Kidney (tissue), 14 donors: ENCODE measurements around the gene FOXL1. TPM values are rescaled to one million over a fixed set of nuclear protein-coding genes. Genes with fewer than 3 reads are reported as not detected.
"Not testable (repeated sequence)": the region's sequence is repeated elsewhere in the genome, so short reads cannot be mapped to it uniquely, and the experiment has no call there.

Experiments
- DNase-seq, 5 donors: peaks; one replicate each; pipeline ENCODE4 v3.0.0-alpha.2; 2013 to 2020
- FAIRE-seq: peaks from 2 replicates; lab custom pipeline; 2012; peaks lifted over from hg19 to GRCh38; lab: Jason Lieb, UNC
- H3K27ac ChIP-seq, 2 donors: one replicate each; pipeline ENCODE4 v1.7.0; 2013; ENCODE audit warnings: low read depth in 2 of 2, low read length in 2 of 2, inconsistent platforms in 1 of 2
- H3K27me3 ChIP-seq: one replicate; pipeline ENCODE4 v1.7.1; 2013; ENCODE audit warnings: low read length, inconsistent platforms; ENCODE audit not compliant: control insufficient read depth, insufficient read depth
- H3K36me3 ChIP-seq, 3 donors: one replicate each; pipeline versions ENCODE4 v1.7.0 to v1.7.1; 2013; ENCODE audit warnings: low read length in 3 of 3, control low read depth in 1 of 3, inconsistent platforms in 1 of 3; ENCODE audit not compliant: insufficient read depth in 3 of 3, control insufficient read depth in 2 of 3
- H3K4me1 ChIP-seq, 3 donors: one replicate each; pipeline versions ENCODE4 v1.7.0 to v1.7.1; 2013; ENCODE audit warnings: low read length in 3 of 3, inconsistent platforms in 1 of 3, low read depth in 1 of 3; ENCODE audit not compliant: control insufficient read depth in 2 of 3, insufficient read depth in 2 of 3
- H3K4me3 ChIP-seq, 3 donors: one replicate each; pipeline versions ENCODE4 v1.7.0 to v1.8.1; 2013; ENCODE audit warnings: low read length in 3 of 3, control low read depth in 1 of 3, inconsistent platforms in 1 of 3
- H3K9ac ChIP-seq, 3 donors: one replicate each; pipeline versions ENCODE4 v1.7.0 to v1.7.1; 2013; ENCODE audit warnings: low read length in 3 of 3, control low read depth in 1 of 3, inconsistent platforms in 1 of 3
- H3K9me3 ChIP-seq, 3 donors: one replicate each; pipeline versions ENCODE4 v1.7.0 to v1.7.1; 2013; ENCODE audit warnings: low read length in 3 of 3, control low read depth in 1 of 3, inconsistent platforms in 1 of 3; ENCODE audit not compliant: control insufficient read depth in 2 of 3, insufficient read depth in 1 of 3
- intact Hi-C: fragments of 100-400 bp; cut with DNase I; formaldehyde crosslinking; loops from one replicate; pipeline ENCODE4 v1.11.1; 2022
- polyA plus RNA-seq: library from polyadenylated mRNA; stranded (reverse); fragments of 350-450 nt; fragmentation: Illumina TruSeq; extraction: RNeasy Lipid Tissue Mini Kit (QIAGEN cat#74804); gene quantifications from one replicate; pipeline ENCODE4 v1.2.3, GENCODE V29; 2014; ENCODE audit warnings: low read depth, low replicate concordance; ENCODE audit not compliant: insufficient read depth
- total RNA-seq: library from RNA; stranded (reverse); fragmentation: NEBNext Ultra II Directional; extraction: Animal tissue kit (Norgen Biotek cat#: 25700); gene quantifications from one replicate; pipeline ENCODE4 v1.2.1, GENCODE V29; 2021
- TF ChIP-seq, protein P1 (sequence below): IDR thresholded peaks from 3 replicates; pipeline ENCODE4 v1.5.1; 2012; ENCODE audit warnings: mild to moderate bottlenecking, moderate library complexity, borderline replicate concordance; ENCODE audit not compliant: insufficient read depth; ENCODE audit errors: extremely low read depth
- donor health status: control.
- donor health status: control.
- donor health status: control.
- donor health status: control.
- donor health status: control.
- donor health status: DM: yes; HTN: yes; CAD: no.
- donor health status: Normal renal cell carcinoma (clear cell type).

The FOXL1 gene
- total and polyA plus RNA-seq, 2 donors from 2014 or later, result 0.52 to 2.0 TPM

DNA sequence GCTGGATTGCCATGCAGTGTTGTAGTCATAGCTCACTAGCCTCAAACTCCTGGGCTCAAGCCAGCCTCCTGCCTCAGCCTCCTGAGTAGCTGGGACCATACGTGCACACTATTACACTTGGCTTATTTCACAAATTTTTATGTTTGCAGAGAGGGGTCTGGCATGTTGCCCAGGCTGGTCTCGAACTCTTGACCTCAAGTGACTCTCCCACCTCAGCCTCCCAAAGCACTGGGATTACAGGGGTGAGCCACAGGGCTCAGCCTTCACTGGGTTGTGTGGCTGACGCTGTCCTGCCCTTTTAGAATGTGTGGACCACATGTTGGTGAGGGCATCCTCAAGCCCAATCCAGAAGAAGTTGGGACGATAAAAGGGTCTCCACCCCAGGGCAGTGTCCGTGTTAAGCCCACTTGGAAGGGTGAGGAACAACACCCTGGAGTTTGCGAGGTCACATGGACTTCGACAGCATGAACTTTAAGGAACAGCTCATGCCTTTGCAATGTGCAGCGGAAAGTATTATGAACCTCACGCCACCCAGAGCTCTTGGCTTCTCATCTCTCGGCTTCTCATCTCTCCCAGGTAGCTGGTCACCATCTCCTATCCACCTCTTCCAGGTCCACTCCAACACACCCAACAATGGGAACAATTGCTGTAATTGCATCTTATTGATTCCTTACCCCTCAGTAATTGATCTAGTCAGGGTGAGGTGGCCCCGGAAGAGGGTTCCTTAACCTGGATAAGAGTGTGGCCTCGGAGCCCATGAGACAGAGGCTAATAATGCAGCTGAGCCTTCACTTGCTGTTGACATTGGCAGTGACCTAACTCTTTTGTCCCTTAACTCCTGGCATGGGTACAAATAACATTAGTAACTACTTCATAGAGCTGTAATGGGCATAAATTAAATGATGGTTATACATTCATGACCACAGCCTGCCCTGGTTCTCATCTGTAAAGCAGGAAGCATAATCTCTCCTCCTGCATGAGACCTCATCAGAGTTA is 6.7 kb downstream of the FOXL1 start:
- TF ChIP-seq, protein P1, sequence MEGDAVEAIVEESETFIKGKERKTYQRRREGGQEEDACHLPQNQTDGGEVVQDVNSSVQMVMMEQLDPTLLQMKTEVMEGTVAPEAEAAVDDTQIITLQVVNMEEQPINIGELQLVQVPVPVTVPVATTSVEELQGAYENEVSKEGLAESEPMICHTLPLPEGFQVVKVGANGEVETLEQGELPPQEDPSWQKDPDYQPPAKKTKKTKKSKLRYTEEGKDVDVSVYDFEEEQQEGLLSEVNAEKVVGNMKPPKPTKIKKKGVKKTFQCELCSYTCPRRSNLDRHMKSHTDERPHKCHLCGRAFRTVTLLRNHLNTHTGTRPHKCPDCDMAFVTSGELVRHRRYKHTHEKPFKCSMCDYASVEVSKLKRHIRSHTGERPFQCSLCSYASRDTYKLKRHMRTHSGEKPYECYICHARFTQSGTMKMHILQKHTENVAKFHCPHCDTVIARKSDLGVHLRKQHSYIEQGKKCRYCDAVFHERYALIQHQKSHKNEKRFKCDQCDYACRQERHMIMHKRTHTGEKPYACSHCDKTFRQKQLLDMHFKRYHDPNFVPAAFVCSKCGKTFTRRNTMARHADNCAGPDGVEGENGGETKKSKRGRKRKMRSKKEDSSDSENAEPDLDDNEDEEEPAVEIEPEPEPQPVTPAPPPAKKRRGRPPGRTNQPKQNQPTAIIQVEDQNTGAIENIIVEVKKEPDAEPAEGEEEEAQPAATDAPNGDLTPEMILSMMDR, result no peak
- no peak for DNase-seq
- Histone ChIP-seq H3K4me3 (no peak overlapping the region), H3K27ac (peak overlapping the region in 1 of 2 donors; percentile 64), H3K4me1 (peaks cover 3 to 8% (median 6%) of the 10 kb centered on the region in 3 donors), H3K9me3 (peaks cover 0 to 7% (median 0%) of the 10 kb centered on the region in 3 donors), H3K27me3 (no peaks in the 10 kb centered on the region), H3K9ac (no peak overlapping the region), H3K36me3 (peaks cover 0 to 12% (median 0%) of the 10 kb centered on the region in 3 donors)
- intact Hi-C loops, result no loop called here
- FAIRE-seq, result no peak

DNA sequence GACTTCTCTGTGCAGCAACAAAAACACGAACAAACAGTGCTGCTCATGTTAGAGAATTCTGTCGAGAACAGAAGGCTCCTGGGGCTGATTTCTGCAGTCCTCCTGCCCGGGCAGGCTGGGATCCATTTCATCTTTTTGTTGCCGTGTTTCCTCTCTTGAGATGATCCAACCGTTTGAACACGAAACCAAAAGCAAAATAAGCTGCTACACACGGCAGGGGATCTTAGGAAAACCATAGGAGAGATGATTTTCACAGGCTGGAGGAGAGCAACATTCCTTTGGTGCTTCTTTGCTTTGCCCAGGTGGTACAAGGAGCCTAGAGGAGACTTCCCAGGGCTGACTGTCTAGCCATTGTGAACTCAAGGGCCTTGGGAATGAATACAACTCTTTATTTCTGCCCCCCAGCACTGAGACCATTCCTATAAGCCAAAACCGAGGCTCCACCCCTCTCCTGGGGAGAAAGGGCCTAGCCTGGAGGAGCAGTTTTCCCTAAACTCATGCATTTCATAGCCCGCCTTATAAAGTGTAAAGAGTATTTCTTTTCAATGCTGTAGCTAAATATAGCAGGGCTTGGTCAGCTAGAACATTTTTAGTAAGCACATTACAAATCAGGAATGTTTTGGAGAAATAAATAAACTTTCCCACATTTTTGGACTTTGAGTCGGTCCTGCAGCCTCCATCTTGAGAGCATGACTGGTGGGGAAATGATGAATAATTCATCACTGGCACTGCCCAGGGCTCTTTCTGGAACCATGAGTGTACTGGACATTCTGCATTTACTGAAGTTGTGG is 7.7 kb downstream of the FOXL1 start:
- peak overlapping the region; percentile 25 to 64 for H3K27ac ChIP-seq
- intact Hi-C loops, result no loop called here
- H3K9me3 ChIP-seq, result peaks cover 0 to 7% (median 0%) of the 10 kb centered on the region in 3 donors
- H3K36me3 ChIP-seq, result peaks cover 0 to 12% (median 0%) of the 10 kb centered on the region in 3 donors
- no peak overlapping the region for H3K4me3 ChIP-seq
- peaks cover 3 to 8% (median 6%) of the 10 kb centered on the region in 3 donors for H3K4me1 ChIP-seq
- TF ChIP-seq, protein P1, result no peak
- H3K9ac ChIP-seq, result no peak overlapping the region
- DNase-seq (peak in 1 of 5 donors; percentile 28), FAIRE-seq (no peak)
- no peaks in the 10 kb centered on the region for H3K27me3 ChIP-seq

DNA sequence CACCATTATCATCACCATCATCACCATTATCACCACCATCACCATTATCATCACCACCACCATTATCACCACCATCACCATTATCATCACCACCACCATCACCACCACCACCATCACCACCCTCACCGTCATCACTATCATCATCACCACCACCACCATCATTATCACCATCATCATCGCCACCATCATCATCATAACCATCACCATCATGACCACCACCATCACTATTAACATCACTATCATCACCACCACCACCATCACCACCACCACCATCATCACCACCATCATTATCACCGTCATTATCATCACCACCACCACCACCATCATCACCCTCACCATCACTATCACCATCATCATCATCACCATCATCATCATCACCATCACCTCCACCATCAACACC is 9.1 kb downstream of the FOXL1 start:
- no peak for FAIRE-seq
- Histone ChIP-seq H3K36me3 (peaks cover 0 to 12% (median 0%) of the 10 kb centered on the region in 3 donors), H3K27me3 (no peaks in the 10 kb centered on the region), H3K4me3 (peak overlapping the region in 1 of 3 donors; percentile 17), H3K4me1 (peaks cover 3 to 8% (median 6%) of the 10 kb centered on the region in 3 donors), H3K27ac (no peak overlapping the region), H3K9ac (no peak overlapping the region), H3K9me3 (peaks cover 0 to 9% (median 0%) of the 10 kb centered on the region in 3 donors)
- TF ChIP-seq, protein P1, result no peak
- DNase-seq, result no peak
- intact Hi-C loops, result no loop called here

DNA sequence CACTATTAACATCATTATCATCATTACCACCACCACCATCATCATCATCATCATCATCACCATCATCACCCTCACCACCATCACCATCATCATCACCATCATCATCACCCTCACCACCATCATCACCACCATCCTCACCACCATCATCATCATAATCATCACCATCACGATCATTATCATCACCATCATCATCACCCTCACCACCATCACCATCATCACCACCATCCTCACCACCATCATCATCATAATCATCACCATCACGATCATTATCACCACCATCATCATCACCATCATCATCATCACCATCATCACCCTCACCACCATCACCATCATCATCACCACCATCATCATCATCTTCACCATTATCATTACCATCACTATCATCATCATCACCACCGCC is 9.6 kb downstream of the FOXL1 start:
- H3K27ac ChIP-seq, H3K9me3 ChIP-seq, intact Hi-C loops, FAIRE-seq, DNase-seq, H3K27me3 ChIP-seq, H3K4me1 ChIP-seq, H3K9ac ChIP-seq: not testable (repeated sequence)
- Histone ChIP-seq H3K4me3 (peak overlapping the region in 1 of 3 donors; percentile 17), H3K36me3 (peaks cover 0 to 12% (median 0%) of the 10 kb centered on the region in 3 donors)
